Smooth muscle cell of the brain vasculature (primary cell): ENCODE data around the gene PCDHB3.
"Not testable (repeated sequence)": the region's sequence is repeated elsewhere in the genome, so short reads cannot be mapped to it uniquely, and the experiment has no call there.

Source experiments
- DNase-seq: peaks from one replicate; pipeline ENCODE4 v3.0.0-alpha.2; 2012; ENCODE audit warnings: low read depth, low spot score

The PCDHB3 gene

GRCh38 chr5:141135718-141136266, 35.5 kb downstream of the PCDHB3 start:
- no peak for DNase-seq

GRCh38 chr5:141137346-141137745, 37.1 kb downstream of the PCDHB3 start:
- DNase-seq: not testable (repeated sequence)

GRCh38 chr5:141149812-141150211, 49.5 kb downstream of the PCDHB3 start, which contains the start of gene PCDHB6:
TSS of gene PCDHB6 (plus strand) at chr5:141150057. CDS start at chr5:141150258, 201 bp downstream.
- no peak for DNase-seq

DNA sequence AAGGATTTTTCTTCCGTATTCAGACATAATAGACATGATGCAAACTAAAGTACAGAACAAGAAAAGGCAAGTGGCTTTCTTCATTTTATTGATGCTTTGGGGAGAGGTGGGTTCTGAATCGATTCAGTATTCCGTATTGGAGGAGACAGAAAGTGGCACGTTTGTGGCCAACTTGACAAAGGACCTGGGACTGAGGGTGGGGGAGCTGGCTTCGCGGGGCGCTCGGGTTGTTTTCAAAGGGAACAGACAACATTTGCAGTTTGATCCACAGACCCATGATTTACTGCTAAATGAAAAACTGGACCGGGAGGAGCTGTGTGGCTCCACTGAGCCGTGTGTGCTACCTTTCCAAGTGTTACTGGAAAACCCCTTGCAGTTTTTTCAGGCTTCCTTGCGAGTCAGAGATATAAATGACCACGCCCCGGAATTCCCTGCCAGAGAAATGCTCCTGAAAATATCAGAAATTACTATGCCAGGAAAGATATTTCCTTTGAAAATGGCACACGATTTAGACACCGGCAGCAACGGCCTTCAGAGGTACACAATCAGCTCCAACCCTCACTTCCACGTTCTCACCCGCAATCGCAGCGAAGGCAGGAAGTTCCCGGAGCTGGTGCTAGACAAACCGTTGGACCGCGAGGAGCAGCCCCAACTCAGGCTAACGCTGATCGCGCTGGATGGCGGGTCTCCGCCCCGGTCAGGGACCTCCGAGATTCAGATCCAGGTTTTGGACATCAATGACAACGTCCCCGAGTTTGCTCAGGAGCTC, 50.1 kb downstream of the PCDHB3 start:
- no peak for DNase-seq

GRCh38 chr5:141150993-141151325, 50.7 kb downstream of the PCDHB3 start:
- no peak for DNase-seq

- DNase-seq: not testable (repeated sequence)
Measured at GRCh38 chr5:141151632-141152031, 51.4 kb downstream of the PCDHB3 start.

- not testable (repeated sequence) for DNase-seq
Measured at GRCh38 chr5:141152096-141152495, 51.8 kb downstream of the PCDHB3 start.
